HG03066 (cell line): ENCODE data around the gene TRAPPC1.

Source experiments
- ATAC-seq: cut with Tn5 transposase; IDR thresholded peaks from one replicate; pipeline ENCODE4 v1.9.1; 2021; ENCODE audit warnings: low read depth; ENCODE audit not compliant: unreplicated experiment

TRAPPC1 gene

GRCh38 chr17:7909089-7909488 lies 22.7 kb downstream of the TRAPPC1 start:
- no peak for ATAC-seq

- ATAC-seq = no peak
These were observed 28.3 kb downstream of the TRAPPC1 start for GRCh38 chr17:7903154-7904103.

GRCh38 chr17:7897773-7898172 lies 34.0 kb downstream of the TRAPPC1 start:
- ATAC-seq = no peak

- no peak for ATAC-seq
These were observed 34.7 kb downstream of the TRAPPC1 start for GRCh38 chr17:7897090-7897489.

GRCh38 chr17:7894866-7895265 lies 36.9 kb downstream of the TRAPPC1 start:
- no peak for ATAC-seq

GRCh38 chr17:7894226-7894625 lies 37.5 kb downstream of the TRAPPC1 start:
- no peak for ATAC-seq

- no peak for ATAC-seq
These were observed 38.4 kb downstream of the TRAPPC1 start for GRCh38 chr17:7893187-7893880.

- ATAC-seq = no peak
These were observed 42.4 kb downstream of the TRAPPC1 start for GRCh38 chr17:7889166-7889955.

GRCh38 chr17:7888184-7888920 lies 43.4 kb downstream of the TRAPPC1 start, which contains the start of gene CHD3:
TSS of gene CHD3 (plus strand) at chr17:7888789. CDS start at chr17:7889001, 212 bp downstream.
- ATAC-seq = no peak

GRCh38 chr17:7887482-7888183 lies 44.1 kb downstream of the TRAPPC1 start:
- ATAC-seq = no peak

GRCh38 chr17:7887038-7887481 lies 44.7 kb downstream of the TRAPPC1 start:
- ATAC-seq = no peak

GRCh38 chr17:7886227-7887037 lies 45.3 kb downstream of the TRAPPC1 start:
- no peak for ATAC-seq

- ATAC-seq = no peak
These were observed 46.1 kb downstream of the TRAPPC1 start for GRCh38 chr17:7885367-7886226.

GRCh38 chr17:7884581-7885366 lies 47.0 kb downstream of the TRAPPC1 start:
- no peak for ATAC-seq

GRCh38 chr17:7883781-7884386 lies 47.9 kb downstream of the TRAPPC1 start:
- no peak for ATAC-seq

- no peak for ATAC-seq
These were observed 49.1 kb downstream of the TRAPPC1 start for GRCh38 chr17:7882629-7883028.

- ATAC-seq = no peak
These were observed 49.7 kb downstream of the TRAPPC1 start for GRCh38 chr17:7882068-7882467.
